ENCODE results near the gene MTRF1. TPM values are rescaled to one million over a fixed set of nuclear protein-coding genes. Genes with fewer than 3 reads are reported as not detected.

The MTRF1 gene
- total and polyA plus RNA-seq, 2 of the 4 experiments (the other 2 are of a cell fraction): 9.7 to 12.4 TPM

DNA sequence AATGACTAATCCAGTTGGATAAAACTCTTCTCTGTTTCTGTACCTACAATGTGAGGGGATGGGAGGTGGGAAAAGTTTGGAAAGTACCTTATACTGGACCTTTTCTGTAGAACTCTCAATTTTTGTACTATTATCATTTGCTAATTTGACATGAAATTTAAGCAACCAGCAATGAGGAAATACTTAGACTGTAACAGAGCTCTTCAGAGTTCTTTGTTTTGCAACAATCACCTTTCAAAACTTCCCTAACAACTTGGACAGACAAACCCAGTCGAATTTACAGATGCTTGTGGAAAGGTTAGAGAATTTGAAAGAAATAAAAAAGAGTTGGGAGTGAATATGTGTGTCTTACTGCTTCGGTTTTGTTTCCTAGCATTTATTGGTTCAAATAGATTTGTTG lies 85.8 kb downstream of the MTRF1 start:
- no peak overlapping the region for H2AK9ac ChIP-seq (replicated peaks; ENCODE audit: low read depth, low read length, poor library complexity)
- H3K27ac ChIP-seq (ENCODE audit: insufficient read depth, low read length): no peak overlapping the region
- no TSS peak for BruUV-seq (replicated peaks)
- H4K8ac ChIP-seq (ENCODE audit: low read depth in 2 of 2, low read length in 2 of 2): no peak overlapping the region
- DNase-seq: no peak
- no peak overlapping the region for H3K4me3 ChIP-seq (ENCODE audit: insufficient read depth, low read depth, low read length)
- H3K4me1 ChIP-seq (ENCODE audit: control insufficient read depth, insufficient read depth, low read length): peaks cover 5% of the 10 kb centered on the region; the same call in 1 of the 2 replicates
- no peaks in the 10 kb centered on the region for H3K9me1 ChIP-seq (ENCODE audit: insufficient read depth, low read length)
- no peak overlapping the region for H4K91ac ChIP-seq (ENCODE audit: insufficient read depth, low read depth, low read length)
- no peaks in the 10 kb centered on the region; a peak in 1 of 4 replicates for H3K79me1 ChIP-seq (ENCODE audit: low read depth in 1 of 2, low read length in 2 of 2)
- H4K5ac ChIP-seq (ENCODE audit: low read depth, low read length): no peak overlapping the region
- no peak for ATAC-seq (ENCODE audit: low read depth)
- dilution Hi-C loops (cut with HindIII; ENCODE audit: low sequenced_read_pairs, unreplicated experiment) (no loop called here), intact Hi-C loops (cut with micrococcal nuclease) (no loop called here), in situ Hi-C loops (cut with MboI; ENCODE audit: low sequenced_read_pairs) (no loop called here)
- no peak overlapping the region for H3K4ac ChIP-seq (ENCODE audit: low read depth, low read length)
- H2AK5ac ChIP-seq (ENCODE audit: low read depth, low read length): no peak overlapping the region
- no peaks in the 10 kb centered on the region for H3K27me3 ChIP-seq (ENCODE audit: control insufficient read depth, insufficient read depth, low read length)
- H2AFZ ChIP-seq (replicated peaks; ENCODE audit: low read length, poor library complexity): no peak overlapping the region
- peaks cover 5% of the 10 kb centered on the region for H3K9me3 ChIP-seq (ENCODE audit: control insufficient read depth, insufficient read depth, low read length)
- H3K14ac ChIP-seq (replicated peaks; ENCODE audit: low read depth, low read length): no peak overlapping the region
- H2BK20ac ChIP-seq (ENCODE audit: low read depth, low read length): no peak overlapping the region
- H2BK15ac ChIP-seq (ENCODE audit: low read depth, low read length): no peak overlapping the region
- POLR2A ChIA-PET (ENCODE audit: unreplicated experiment): no interaction called here
- H3K23ac ChIP-seq (ENCODE audit: low read depth, low read length): no peak overlapping the region
- CTCF ChIA-PET: no interaction called here
- H3K56ac ChIP-seq (ENCODE audit: extremely low read depth, insufficient read depth, low read length): no peak overlapping the region
- no peak overlapping the region for H2BK120ac ChIP-seq (ENCODE audit: low read depth, low read length)
- no peaks in the 10 kb centered on the region for H4K20me1 ChIP-seq (ENCODE audit: insufficient read depth, low read length)
- H3K36me3 ChIP-seq (ENCODE audit: control insufficient read depth, insufficient read depth, low read length): no peaks in the 10 kb centered on the region
- no peak overlapping the region for H3K4me2 ChIP-seq (ENCODE audit: low read depth, low read length)
- H3K9ac ChIP-seq (ENCODE audit: low read depth, low read length): no peak overlapping the region
- no peak overlapping the region for H3K18ac ChIP-seq (ENCODE audit: low read depth, low read length)
- H2BK5ac ChIP-seq (ENCODE audit: low read depth, low read length, poor library complexity, severe bottlenecking): no peak overlapping the region
- no CpG with 5 or more reads among the region's 2 CpGs for WGBS, 2 experiments (ENCODE audit: extremely low coverage in 2 of 2, insufficient read length in 1 of 2)
- TF ChIP-seq CEBPB (IDR thresholded peaks at IDR 0.05; ENCODE audit: low read depth, low read length) (no peak), RCOR1 (IDR thresholded peaks at IDR 0.05; ENCODE audit: insufficient replicate concordance, low read length) (no peak), NFE2L2 (IDR thresholded peaks at IDR 0.05; ENCODE audit: low read depth, low read length) (no peak), POLR2A (IDR thresholded peaks at IDR 0.05; ENCODE audit: low read depth, low read length) (no peak), MAZ (IDR thresholded peaks at IDR 0.05; ENCODE audit: borderline replicate concordance, low read depth, low read length) (no peak), BHLHE40 (IDR thresholded peaks at IDR 0.05; ENCODE audit: low read depth, low read length) (no peak), MXI1 (IDR thresholded peaks at IDR 0.05; ENCODE audit: borderline replicate concordance, low read depth, low read length) (no peak), FOS (IDR thresholded peaks at IDR 0.05; ENCODE audit: low read depth, low read length) (no peak), CHD1 (IDR thresholded peaks at IDR 0.05; ENCODE audit: low read depth, low read length) (no peak), SMC3 (IDR thresholded peaks at IDR 0.05; ENCODE audit: low read depth, low read length) (no peak), RAD21 (IDR thresholded peaks at IDR 0.05; ENCODE audit: low read length) (no peak), MAFK (IDR thresholded peaks at IDR 0.05; ENCODE audit: low read depth, low read length) (no peak), RFX5 (IDR thresholded peaks at IDR 0.05; ENCODE audit: low read depth, low read length) (no peak)
- TF ChIP-seq, protein P1, sequence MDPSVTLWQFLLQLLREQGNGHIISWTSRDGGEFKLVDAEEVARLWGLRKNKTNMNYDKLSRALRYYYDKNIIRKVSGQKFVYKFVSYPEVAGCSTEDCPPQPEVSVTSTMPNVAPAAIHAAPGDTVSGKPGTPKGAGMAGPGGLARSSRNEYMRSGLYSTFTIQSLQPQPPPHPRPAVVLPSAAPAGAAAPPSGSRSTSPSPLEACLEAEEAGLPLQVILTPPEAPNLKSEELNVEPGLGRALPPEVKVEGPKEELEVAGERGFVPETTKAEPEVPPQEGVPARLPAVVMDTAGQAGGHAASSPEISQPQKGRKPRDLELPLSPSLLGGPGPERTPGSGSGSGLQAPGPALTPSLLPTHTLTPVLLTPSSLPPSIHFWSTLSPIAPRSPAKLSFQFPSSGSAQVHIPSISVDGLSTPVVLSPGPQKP (IDR thresholded peaks at IDR 0.05; ENCODE audit: borderline replicate concordance, low read depth, low read length): no peak
- TF ChIP-seq, protein P2, sequence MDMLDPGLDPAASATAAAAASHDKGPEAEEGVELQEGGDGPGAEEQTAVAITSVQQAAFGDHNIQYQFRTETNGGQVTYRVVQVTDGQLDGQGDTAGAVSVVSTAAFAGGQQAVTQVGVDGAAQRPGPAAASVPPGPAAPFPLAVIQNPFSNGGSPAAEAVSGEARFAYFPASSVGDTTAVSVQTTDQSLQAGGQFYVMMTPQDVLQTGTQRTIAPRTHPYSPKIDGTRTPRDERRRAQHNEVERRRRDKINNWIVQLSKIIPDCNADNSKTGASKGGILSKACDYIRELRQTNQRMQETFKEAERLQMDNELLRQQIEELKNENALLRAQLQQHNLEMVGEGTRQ (IDR thresholded peaks at IDR 0.05; ENCODE audit: low read depth, low read length): no peak
- TF ChIP-seq, protein P3, sequence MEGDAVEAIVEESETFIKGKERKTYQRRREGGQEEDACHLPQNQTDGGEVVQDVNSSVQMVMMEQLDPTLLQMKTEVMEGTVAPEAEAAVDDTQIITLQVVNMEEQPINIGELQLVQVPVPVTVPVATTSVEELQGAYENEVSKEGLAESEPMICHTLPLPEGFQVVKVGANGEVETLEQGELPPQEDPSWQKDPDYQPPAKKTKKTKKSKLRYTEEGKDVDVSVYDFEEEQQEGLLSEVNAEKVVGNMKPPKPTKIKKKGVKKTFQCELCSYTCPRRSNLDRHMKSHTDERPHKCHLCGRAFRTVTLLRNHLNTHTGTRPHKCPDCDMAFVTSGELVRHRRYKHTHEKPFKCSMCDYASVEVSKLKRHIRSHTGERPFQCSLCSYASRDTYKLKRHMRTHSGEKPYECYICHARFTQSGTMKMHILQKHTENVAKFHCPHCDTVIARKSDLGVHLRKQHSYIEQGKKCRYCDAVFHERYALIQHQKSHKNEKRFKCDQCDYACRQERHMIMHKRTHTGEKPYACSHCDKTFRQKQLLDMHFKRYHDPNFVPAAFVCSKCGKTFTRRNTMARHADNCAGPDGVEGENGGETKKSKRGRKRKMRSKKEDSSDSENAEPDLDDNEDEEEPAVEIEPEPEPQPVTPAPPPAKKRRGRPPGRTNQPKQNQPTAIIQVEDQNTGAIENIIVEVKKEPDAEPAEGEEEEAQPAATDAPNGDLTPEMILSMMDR (conservative IDR thresholded peaks at IDR 0.05; ENCODE audit: low read depth, low read length): no peak

Measured in IMR-90 (cell line).